Activated effector memory CD4-positive, alpha-beta T cell treated with anti-CD3 and anti-CD28 coated beads, Interleukin-2, amount 50 U/mL, for 16 hours (primary cell): ENCODE measurements around the gene PTPRM.
A peak's percentile ranks its signal among the peaks of the same experiment; 100 is the strongest.

Source experiments
- DNase-seq: peaks from one replicate; pipeline ENCODE4 v3.0.0-alpha.2; 2020

The PTPRM gene

DNA sequence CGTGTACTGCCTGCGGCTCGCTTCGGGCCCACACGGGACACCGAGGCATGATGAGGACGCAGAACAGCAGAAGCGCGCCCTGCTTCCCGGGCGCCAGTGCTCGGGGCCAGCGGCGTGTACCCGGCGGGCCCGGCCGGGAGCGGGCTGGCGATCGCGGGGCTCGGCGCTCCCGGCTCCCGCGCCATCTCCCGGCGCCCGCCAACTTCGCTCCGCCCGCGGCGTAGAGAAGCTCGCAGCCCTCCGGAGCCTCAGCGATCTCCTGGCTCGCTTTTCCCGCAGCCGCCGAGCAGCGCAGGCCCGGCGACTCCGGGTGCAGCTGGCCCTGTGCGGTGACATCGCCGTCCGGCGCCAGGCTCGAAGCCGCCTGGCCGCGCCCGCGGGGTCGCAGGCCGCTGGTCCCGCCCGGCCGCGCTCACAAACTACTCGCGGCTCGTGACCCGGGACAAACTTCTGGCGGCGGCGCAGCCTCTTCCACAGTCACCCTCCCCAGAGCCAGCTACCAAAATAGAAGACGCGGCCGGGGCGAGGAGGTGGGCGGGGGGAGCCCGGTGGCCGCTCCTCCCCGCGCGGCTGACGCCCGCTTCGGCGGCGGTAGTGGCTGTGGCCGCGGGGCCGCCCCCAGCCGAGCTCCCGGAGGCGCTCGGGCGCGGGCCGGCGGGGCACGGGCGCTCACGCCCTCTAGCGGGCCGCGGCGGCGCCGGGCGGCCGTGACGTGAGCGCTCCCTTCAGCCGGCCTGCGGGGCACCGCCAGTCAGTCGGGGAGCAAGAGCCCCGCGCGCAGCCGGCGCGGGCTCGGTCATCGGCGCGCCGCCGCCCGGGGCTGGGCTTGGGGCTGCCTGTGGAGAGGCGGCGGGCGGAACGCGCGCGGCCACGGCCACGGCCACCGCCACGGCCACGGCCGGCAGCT, at the start of gene PTPRM:
PTPRM (plus strand) TSS at position 750 of the 907 bp plus-strand sequence. CDS start 503 bp downstream, outside the sequence.
- peak; percentile 78 for DNase-seq

DNA sequence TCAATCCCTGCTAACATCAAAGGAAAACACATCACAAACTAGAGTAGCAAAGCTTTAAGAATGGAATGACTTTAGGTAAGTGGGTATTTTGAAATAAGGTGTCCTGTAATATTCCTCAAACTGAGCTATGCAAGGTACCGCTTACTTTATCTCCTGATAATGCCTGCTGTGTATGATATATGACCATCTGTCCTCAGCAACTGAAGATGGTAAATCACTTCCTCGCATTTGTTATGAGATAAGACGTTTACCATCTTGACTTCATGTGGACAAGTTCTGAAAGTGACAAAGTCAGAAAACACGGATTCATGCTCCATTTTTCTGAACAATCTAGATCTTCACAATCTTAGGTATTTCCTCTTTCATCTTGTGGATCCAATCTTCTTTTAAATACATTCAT, 49.3 kb upstream of the PTPRM start:
- no peak for DNase-seq

DNA sequence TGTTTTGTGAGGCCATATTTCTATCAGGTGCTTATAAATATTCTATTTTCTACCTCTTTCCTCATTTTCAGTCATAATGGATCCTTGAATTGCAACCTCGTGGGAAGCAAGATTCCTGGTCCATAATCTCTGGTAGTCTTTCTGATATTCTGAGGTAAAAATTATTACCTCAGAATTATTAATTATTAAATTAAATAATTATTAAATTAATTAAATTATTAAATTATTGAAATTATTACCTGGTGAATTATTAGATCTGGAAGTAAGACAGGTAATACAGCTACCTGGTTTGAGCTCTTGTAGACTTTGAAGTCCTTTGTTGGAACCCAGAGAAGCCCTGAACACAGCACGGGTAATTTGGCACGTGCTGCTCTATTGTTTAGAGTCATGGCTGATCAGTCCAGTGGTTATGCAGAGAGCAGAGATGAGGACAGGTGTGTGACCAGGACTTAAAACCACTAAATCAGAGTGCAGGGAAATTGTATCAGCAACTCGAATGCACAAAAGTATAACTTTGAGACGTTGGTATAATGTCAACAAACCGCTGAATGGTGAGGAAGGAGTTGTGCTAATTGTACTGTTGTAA, 46.8 kb upstream of the PTPRM start:
- no peak for DNase-seq

DNA sequence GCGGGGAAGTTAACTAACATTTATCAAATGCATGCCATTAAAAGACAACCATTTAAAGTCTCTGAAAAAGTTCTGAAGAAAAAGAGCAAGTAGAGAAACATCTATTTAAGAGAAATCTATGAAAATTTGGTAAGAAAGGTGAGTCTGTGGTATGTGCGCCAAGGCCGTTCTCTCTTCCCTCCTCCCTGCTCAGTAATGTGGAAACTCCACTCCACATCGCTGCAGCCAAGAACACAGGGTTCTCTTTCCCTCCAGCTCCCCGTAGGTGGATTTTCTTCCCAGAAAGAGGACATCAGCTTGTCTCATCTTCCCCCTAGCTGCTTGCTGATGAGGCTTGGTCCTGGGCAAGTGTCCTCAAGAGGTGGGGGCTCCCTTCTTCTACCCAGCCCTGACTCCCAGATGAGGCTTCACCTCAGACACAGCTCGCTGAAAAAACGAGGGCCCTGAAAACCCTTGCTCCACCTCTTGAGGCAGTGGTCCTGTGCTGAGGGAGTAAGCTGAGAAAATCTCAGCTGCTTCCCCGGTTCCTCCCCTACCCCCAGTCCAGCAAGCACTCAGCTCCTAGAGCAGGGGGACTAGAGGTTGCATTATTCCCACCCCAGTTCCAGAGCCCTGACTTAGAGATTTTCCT, 45.8 kb upstream of the PTPRM start:
- no peak for DNase-seq

DNA sequence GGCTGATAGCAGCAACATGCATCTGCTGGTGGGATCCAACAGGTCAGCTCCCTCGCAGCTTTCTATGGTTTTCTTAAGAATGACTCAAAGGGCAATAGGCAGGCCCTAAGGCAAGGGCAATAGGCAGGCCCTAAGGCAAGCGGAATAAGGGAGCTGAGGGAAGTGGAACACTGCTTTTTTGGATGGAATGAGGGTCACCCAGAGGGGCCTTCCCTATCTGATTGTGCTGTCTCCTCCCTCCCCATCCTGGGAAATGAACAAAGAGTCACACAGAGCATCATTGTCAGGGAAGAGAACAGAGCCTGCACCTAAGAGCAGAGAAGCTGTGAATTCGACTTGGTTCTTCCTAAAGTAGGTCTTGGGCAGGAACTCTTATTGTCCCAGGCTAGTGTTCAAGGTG, 43.3 kb upstream of the PTPRM start:
- DNase-seq: no peak

DNA sequence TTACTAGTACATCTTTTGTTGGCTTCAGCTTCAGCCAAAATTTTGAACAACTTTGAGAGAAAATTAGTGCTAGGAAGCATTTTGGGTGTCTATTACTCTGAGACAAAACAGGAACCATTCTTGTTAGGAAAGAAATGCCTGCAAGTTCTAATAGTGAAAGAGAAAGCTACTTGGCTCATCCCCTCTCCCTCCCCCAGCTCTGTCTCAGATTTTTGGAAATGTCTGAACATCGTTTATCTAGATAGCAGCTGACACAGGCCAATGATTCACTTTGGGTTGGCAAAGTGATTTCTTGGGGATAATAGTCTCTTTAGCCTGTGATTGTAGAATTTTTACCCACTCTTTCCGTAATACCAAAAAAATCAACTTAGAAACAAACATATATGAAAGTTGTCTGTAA, 42.3 kb upstream of the PTPRM start:
- no peak for DNase-seq

DNA sequence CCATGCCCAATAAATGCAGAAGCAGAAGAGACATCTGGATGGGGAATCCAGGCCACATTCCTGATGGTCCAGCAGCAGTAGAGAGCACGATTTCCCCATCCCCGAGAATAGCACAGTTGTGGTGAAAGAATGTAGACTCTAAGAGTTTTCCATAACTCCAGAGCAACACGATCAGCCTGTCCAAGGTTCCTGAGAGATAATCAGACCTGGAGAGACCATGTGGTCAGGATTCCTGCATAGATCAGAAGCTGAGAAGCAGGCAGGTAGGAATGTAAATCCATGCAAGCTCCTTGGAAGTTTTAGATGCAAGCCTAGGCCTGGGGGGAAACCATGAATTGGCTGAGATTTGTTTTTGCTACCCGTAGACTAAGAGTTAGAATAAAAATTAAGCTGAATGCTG, 34.2 kb upstream of the PTPRM start:
- no peak for DNase-seq

DNA sequence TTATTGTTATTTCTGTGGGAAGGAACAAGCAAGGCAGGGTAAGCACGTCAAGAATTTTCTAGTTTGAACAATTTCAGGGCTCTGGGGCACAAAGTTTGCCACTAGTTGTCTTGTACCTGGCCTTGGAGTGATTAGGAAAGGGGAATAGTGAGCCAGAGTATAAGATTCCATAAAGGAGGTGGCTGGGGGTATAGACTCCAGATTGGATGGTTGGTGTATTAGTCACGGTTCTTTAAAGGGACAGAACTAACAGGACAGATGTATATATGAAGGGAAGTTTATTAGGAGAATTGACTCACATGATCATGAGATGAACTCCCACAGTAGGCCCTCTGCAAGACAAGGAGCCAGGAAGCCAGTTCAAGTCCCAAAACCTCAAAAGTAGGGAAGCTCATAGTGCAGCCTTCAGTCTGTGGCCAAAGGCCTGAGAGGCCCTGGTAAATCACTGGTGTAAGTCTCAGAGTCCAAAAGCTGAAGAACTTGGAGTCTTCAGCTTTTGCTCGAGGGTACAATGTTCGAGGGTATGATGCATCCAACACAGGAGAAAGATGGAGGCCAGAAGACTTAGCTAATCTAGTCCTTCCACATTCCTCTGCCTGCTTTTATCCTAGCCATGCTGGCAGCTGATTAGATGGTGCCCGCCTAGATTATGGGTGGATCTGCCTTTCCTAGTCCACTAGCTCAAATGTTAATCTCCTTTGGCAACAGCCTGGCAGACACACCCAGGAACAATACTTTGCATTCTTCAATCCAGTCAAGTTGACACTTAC, 31.5 kb upstream of the PTPRM start:
- DNase-seq: no peak

DNA sequence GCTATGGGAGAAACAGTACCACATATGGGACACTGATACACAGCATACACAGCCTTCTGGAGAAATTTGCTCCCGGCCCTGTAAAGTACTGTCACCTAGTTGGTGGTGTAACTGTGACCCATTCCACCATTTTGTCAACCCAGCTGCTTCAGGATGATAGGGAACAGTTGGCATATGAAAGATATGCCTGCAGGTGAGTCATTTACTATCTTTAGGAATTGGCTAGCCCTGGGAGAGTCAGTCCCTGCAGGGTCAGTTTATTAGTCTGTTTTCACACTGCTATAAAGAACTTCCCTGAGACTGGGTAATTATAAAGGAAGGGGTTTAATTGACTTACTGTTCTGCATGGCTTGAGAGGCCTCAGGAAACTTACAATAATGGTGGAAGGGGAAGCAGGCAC, 30.0 kb upstream of the PTPRM start:
- DNase-seq: no peak

DNA sequence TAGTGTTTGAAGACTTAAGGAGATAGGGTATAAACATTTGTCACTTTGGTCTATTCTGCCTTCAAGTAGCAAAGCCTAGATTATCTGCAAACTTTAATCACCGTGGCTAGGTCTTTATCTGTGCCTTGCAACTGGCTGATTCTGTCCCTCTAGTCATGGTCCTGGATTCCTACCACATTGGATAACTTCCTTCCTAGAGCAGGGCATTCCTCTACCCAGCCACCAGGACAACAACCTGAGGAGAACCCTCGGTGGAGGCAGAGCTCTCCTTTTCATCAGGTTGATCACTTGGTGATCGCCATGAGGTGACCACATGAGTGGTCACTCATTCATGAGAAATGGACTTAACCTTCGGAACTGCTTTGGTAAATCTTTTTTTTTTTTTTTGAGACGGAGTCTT, 25.3 kb upstream of the PTPRM start:
- DNase-seq: no peak

DNA sequence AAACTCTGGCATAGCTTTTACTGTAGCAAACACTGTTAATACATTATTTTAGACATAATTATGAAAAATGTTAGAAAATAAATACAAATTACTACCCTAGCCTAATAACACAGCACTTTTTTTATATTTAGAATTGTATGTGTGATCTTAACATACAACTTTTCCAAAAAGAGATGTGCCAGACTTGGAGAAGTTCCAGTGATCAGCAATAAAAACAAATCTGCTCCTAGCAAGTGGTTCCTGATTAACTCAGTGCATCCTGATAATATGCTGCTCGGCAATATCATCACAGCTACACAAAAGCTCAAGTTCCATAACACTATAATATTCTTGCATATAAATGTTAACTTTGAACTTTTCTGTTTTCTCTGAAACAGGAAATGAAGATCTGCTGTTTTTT, 22.4 kb upstream of the PTPRM start:
- no peak for DNase-seq

DNA sequence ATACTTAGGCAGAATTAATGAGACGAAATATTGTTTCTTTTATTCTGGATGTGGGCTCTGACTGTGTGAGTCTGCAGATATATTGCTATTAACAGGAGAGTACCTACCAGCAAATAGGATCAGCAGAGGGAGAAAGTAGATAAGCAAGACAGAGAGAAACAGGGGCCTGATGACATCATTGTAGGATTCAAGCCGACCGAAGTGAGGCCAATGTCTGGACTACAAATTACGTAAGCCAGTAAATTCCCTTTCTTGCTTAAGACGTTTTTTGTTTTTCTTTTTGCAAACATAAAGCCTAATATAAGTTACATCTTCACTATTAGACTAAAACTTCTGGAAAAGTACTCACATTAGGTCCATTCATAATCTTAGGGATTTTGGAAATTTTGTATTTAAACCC, 21.4 kb upstream of the PTPRM start:
- DNase-seq: no peak

DNA sequence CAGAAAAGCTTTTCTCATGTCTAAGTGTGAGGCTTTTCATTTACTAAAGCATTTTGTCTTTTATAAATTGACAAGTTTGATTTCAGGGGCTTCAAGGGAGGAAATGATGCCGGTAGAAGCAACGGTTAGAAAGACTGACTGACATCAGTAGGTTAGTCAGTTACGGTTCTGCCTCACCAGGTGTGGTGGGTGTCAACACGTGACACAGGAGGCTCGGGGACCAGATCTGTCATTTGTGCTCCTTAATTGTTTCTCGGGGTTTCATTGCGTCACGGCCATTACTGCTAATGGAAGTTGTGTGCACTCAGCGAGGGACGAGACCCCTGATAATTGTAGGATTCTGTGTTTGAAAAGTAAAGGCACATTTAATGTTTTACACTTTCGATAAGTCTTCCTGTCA, 18.9 kb upstream of the PTPRM start:
- no peak for DNase-seq

DNA sequence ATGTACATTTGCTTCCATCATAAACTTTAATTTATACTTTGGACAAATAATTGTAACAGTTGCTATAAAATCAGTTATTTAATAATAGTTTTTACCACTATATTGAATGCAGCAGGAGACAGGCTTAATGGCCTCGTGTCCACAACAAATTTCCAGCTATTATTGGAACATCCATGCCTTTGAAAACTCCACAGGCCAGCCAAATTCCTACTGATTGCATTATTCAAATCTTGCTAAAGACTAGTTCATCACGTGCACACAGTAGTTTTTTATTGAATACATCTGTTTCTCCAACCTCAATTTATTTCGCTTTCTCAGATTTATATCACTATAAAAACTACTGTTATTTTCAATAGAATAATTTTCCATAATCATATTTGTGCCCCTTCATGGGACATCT, 18.4 kb upstream of the PTPRM start:
- no peak for DNase-seq

DNA sequence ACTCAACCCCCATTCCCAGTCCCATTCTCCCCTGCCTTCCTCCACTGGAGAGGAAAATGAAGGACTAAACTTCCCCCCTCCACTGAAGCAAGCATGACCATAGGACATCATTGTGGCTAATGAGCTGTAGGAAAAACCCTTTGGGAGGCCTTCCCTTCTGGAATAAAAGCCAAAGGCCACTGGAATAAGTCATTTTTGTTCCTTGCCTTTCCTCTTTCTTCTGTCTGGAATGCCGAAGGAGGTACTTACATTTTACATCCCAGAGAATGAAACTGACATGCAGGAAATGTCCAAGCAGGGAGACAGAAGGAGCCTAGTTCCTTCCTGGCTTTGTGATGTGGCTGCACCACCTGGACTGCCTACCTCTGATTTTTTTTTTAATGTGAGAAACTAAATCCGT, 9.1 kb upstream of the PTPRM start:
- no peak for DNase-seq

DNA sequence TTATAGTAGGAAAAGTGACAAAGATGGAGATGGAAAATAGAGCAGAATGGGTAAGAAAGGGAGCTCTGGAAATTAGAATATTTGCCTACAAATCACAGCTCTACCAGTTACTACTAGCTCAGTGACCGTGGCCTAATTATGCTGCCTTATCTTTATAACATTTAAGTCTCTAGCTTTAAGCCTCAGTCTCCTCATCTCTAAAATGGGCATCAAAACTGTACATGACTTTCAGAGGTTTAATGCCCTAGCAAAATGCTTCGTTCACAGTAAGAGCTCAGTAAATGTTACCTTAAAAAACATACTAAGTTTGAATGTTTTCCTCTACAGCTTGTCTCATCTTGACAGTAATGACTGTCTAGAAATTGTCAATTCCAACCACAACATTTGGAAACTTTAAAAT, 8.3 kb upstream of the PTPRM start:
- DNase-seq: no peak

DNA sequence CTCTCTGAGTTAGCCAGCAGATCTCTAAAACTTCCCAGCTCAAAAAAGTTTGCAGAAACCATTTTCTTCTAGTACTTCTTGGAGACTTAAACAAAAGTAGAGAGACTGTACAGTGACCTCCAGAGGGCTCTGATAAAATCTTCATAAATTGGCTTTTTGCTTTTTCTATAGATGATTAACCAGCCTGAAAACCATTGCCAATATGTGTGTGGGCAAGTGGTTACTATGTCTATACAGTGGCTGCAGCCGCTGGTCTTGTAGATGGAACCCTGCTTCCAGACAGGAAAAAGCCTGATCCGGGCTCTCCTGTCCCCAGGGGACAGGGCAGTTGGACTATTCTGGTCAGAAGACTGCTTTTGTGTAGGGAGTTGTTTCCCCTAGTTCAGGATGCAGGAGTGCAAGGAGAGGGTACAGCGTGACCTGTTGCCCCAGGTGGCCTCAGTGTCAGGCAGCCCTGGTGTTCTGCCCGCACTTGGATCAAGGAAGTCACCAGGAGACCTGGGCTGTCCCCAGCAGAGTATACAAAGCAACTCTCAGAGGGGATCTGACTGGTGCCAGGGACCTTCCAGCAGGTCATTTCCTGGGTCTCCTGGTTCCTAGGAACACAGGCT, 7.3 kb upstream of the PTPRM start:
- DNase-seq: no peak

DNA sequence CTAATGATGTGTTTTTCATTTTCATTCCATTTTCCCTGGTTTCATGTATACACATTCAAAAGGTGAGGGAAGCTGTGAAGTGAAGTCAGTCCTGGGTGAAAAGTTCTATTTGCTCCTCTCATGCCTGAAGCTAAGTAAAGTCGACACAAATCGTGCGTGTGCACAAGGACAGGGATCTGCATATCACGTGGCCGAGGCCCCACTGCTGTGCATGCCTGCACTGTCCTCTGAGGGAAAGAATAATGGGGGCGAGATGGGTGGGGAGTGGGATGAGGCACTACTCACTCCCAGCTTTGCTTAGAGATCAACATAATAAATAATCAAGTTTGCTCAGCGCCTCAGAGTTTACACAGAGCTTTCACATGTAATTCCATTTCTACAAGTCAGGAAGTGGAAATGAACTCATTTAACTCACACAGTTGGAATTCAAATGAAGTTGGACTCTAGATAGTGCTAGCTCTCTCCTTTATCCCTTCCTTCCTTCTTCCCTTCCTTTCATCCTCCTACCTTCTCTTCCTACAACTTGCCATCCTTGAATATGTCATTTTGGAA, 5.1 kb upstream of the PTPRM start:
- no peak for DNase-seq

DNA sequence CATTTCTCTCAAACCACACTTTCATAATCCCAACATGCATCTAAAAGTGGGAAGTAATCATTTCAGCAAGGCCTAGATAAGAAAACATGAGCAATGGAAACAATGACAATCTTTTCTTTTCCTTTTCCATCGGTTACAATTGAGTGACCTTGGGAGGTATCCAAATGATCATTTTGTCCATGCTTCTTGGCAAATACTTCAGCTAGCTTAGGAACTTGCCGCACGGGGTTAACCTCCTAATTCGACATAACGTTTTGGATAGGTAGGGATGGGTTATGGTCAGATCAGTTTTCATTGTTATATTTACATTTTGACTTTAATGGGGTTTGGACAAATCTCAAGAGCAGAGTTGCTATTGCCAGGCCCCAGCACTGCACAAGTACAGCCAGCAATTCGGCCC, 4.6 kb upstream of the PTPRM start:
- DNase-seq: no peak

DNA sequence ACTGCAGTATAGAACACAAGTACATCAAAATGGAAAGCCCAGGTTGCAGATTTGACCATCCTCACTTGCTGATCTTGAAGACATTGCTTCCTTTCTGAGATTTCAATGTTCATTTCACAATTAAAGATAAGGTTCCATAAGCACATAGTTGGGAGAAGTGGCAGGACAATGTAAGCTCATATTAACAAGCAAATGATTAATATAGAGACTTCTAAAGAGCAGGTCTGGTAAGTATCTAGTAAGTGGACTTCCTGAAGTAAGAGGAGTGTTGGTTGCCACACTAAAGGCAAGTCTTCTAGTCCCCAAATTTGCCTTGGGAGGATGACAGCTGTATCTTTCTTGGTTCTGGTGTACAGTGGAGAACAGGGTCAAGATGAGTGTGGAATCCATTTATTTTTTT, 1.4 kb upstream of the PTPRM start:
- DNase-seq: no peak

DNA sequence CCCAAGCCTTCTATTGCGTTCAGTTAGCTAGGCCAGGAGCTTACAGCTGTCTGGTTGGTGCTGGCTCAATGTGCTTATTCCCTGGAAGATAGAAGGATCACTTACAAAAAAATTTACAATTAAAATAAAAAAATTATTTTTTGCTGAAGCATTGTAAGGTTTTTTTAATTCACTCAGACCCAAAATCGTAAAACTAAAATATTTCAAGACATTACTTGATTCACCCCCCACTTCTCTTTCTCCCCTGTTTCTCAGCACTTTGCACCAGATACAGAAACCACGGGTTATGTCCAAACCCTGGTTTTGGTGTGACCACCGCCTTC, 911 bp upstream of the PTPRM start:
- DNase-seq: no peak

DNA sequence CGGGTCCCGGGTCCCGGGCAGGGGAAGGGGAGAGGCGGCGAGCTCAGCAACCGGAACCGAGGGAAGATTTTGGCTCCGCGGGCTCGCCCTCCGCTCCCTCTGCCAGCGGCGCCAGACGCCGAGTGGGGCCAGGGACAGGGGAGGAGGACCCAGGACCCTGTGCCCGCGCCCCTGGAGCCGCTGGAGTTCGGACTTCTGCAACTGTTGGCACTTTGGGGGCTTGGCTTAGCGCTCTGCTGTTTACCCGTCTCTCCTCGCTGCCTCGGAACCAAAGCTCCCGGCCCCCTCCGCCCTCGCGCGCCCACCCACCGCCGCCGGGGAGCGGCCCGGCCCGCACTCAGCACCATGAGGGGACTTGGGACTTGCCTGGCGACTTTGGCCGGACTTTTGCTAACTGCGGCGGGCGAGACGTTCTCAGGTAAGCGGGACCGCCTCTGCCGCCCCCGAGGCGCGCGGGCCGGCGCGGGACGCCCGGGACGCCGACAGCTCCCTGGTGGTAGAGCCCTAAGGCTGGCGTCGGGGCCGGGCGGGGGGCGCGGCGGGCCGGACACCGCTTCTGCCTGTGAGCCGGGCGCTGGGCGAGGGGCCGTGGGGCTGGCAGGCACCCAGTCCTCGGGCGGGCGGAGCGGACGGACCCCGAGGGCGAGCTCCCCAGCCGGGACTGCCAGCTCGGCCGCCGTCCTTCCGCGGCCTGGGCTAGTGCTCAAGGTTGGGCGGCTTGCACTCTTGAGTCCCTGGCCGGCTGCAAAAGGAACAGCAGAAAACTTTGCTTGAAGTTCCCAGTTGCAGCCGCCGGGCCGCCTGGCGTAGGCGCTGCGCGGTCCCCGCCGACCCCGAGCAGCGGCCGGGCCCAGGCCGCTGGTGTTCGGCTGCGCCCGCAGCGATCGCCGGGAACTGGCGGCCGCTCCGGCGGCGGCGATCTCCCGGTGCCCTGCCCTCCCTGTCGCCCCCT, 634 bp downstream of the PTPRM start:
- DNase-seq: no peak
